Neural cell (in vitro differentiated cells): Measurements from ENCODE around the gene TBC1D14. TPM values are rescaled to one million over a fixed set of nuclear protein-coding genes. Genes with fewer than 3 reads are reported as not detected.

Source experiments
- H2AFZ ChIP-seq: fragments of 200-600, 300-800 bp; sonication (generic), shearing (Covaris generic); 2 replicates; pipeline ENCODE4 v1.6.0; 2014; ENCODE audit warnings: low read depth, mild to moderate bottlenecking, antibody characterized with exemption, low read length, moderate library complexity
- H3F3A ChIP-seq: fragments of 200-600 bp; shearing (Covaris generic); 2 replicates; pipeline ENCODE4 v1.6.1; 2016; ENCODE audit warnings: mild to moderate bottlenecking, moderate library complexity, mixed read lengths, antibody characterized with exemption, low read length; ENCODE audit not compliant: insufficient read depth, poor library complexity, severe bottlenecking
- H3K27ac ChIP-seq: fragments of 200-600, 300-800 bp; sonication (generic), shearing (Covaris generic); 2 replicates; pipeline ENCODE4 v1.5.1; 2014; ENCODE audit warnings: mild to moderate bottlenecking, low read length, moderate library complexity
- H3K27me3 ChIP-seq: fragments of 300-800, 200-600 bp; sonication (generic), shearing (Covaris generic); 2 replicates; pipeline ENCODE4 v1.6.0; 2014; ENCODE audit warnings: mild to moderate bottlenecking, low read depth, low read length, moderate library complexity; ENCODE audit not compliant: insufficient read depth
- H3K36me3 ChIP-seq: fragments of 300-800, 200-600 bp; sonication (generic), shearing (Covaris generic); 2 replicates; pipeline ENCODE4 v1.5.1; 2014; ENCODE audit warnings: mild to moderate bottlenecking, antibody characterized with exemption, low read length, moderate library complexity; ENCODE audit not compliant: insufficient read depth
- H3K4me2 ChIP-seq: fragments of 300-800, 200-600 bp; sonication (generic), shearing (Covaris generic); 2 replicates; pipeline ENCODE4 v1.6.0; 2014; ENCODE audit warnings: mild to moderate bottlenecking, low read length
- H3K4me3 ChIP-seq: fragments of 300-800, 200-600 bp; sonication (generic), shearing (Covaris generic); 2 replicates; pipeline ENCODE4 v1.5.1; 2014; ENCODE audit warnings: mild to moderate bottlenecking, low read length, moderate library complexity
- H3K79me2 ChIP-seq: fragments of 200-600 bp; shearing (Covaris generic); replicated peaks from 2 replicates; pipeline ENCODE4 v1.6.0; 2014; ENCODE audit warnings: mild to moderate bottlenecking, low read length, moderate library complexity; ENCODE audit not compliant: insufficient read depth
- H3K9ac ChIP-seq: fragments of 300-800, 200-600 bp; sonication (generic), shearing (Covaris generic); 2 replicates; pipeline ENCODE4 v1.6.1; 2016; ENCODE audit warnings: mild to moderate bottlenecking, low read length, mixed read lengths
- H3K9me2 ChIP-seq: fragments of 200-600 bp; shearing (Covaris generic); 2 replicates; pipeline ENCODE4 v1.6.1; 2016; ENCODE audit warnings: mild to moderate bottlenecking, low read length, mixed read lengths; ENCODE audit not compliant: insufficient read depth
- H3K9me3 ChIP-seq: fragments of 200-600, 300-800 bp; sonication (generic), shearing (Covaris generic); 2 replicates; pipeline ENCODE4 v1.6.1; 2016; ENCODE audit warnings: mild to moderate bottlenecking, mixed run types, low read length, moderate library complexity, mixed read lengths
- H4K20me1 ChIP-seq: fragments of 200-600 bp; shearing (Covaris generic); 2 replicates; pipeline ENCODE4 v1.6.1; 2016; ENCODE audit warnings: mild to moderate bottlenecking, mixed run types; ENCODE audit not compliant: insufficient read depth
- EP300 ChIP-seq: fragments of 450-650 bp; conservative IDR thresholded peaks from 2 replicates; pipeline ENCODE4 v1.6.1; 2014; ENCODE audit warnings: antibody characterized with exemption, mild to moderate bottlenecking, moderate library complexity; ENCODE audit not compliant: poor library complexity, severe bottlenecking
- EZH2 ChIP-seq: fragments of 200-600, 300-800 bp; shearing (Covaris generic), sonication (generic); IDR thresholded peaks from 2 replicates; pipeline ENCODE4 v1.6.1; 2014; ENCODE audit warnings: antibody characterized with exemption, low read length, borderline replicate concordance, mild to moderate bottlenecking; ENCODE audit not compliant: insufficient read depth, poor library complexity, severe bottlenecking
- MXI1 ChIP-seq: fragments of 450-650 bp; conservative IDR thresholded peaks from 2 replicates; pipeline ENCODE4 v1.6.1; 2014; ENCODE audit warnings: antibody characterized with exemption, mild to moderate bottlenecking; ENCODE audit not compliant: poor library complexity, severe bottlenecking
- SMC3 ChIP-seq: fragments of 450-650 bp; conservative IDR thresholded peaks from 2 replicates; pipeline ENCODE4 v1.6.1; 2014; ENCODE audit warnings: antibody characterized with exemption, mild to moderate bottlenecking, moderate library complexity; ENCODE audit not compliant: poor library complexity
- TAF1 ChIP-seq: IDR thresholded peaks from 2 replicates; pipeline ENCODE4 v1.6.1; 2012; ENCODE audit warnings: low read depth
- polyA plus RNA-seq: library from polyadenylated mRNA; depleted of rRNA; stranded (reverse); fragments of >200 nt; gene quantifications from 2 replicates; pipeline ENCODE4 v1.2.3, GENCODE V29; 2014
- TF ChIP-seq, protein P1 (sequence below): fragments of 450-650 bp; IDR thresholded peaks from 2 replicates; pipeline ENCODE4 v1.5.1; 2014; ENCODE audit warnings: antibody characterized with exemption, mild to moderate bottlenecking, moderate library complexity; ENCODE audit not compliant: poor library complexity, severe bottlenecking
- TF ChIP-seq, protein P2 (sequence below): IDR thresholded peaks from 2 replicates; pipeline ENCODE4 v1.6.1; 2012; ENCODE audit warnings: borderline replicate concordance

The TBC1D14 gene
- polyA plus RNA-seq, 1 donor from 2014 or later: 125 TPM

DNA sequence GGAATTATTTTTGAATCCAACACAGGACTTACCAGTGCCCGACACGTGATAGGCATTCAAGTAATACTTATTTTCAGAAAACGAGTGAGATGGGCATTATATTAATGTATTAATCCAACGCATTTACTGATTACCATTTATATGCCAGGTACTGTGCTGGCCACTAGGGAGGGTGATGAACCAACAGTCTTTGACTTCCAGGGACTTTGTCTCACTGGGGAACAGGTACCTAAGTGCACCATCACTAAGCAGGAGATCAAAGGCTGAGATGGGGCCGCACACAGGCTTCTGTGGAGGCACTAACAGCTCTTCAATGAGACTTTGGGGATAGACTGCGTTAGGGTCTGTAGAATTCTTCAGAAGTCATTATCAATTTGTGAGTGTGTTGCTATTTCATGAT, 127.8 kb downstream of the TBC1D14 start:
- no peaks in the 10 kb centered on the region for H3K79me2 ChIP-seq
- H4K20me1 ChIP-seq: no peaks in the 10 kb centered on the region
- H3K36me3 ChIP-seq: no peaks in the 10 kb centered on the region
- H3F3A ChIP-seq: no peaks in the 10 kb centered on the region
- no peaks in the 10 kb centered on the region for H3K9me3 ChIP-seq
- no peak overlapping the region for H3K4me3 ChIP-seq
- H3K27ac ChIP-seq: no peak overlapping the region
- TF ChIP-seq EP300 (no peak), EZH2 (no peak), TAF1 (no peak)
- TF ChIP-seq, protein P1, sequence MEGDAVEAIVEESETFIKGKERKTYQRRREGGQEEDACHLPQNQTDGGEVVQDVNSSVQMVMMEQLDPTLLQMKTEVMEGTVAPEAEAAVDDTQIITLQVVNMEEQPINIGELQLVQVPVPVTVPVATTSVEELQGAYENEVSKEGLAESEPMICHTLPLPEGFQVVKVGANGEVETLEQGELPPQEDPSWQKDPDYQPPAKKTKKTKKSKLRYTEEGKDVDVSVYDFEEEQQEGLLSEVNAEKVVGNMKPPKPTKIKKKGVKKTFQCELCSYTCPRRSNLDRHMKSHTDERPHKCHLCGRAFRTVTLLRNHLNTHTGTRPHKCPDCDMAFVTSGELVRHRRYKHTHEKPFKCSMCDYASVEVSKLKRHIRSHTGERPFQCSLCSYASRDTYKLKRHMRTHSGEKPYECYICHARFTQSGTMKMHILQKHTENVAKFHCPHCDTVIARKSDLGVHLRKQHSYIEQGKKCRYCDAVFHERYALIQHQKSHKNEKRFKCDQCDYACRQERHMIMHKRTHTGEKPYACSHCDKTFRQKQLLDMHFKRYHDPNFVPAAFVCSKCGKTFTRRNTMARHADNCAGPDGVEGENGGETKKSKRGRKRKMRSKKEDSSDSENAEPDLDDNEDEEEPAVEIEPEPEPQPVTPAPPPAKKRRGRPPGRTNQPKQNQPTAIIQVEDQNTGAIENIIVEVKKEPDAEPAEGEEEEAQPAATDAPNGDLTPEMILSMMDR: peak; percentile 25
- no peak overlapping the region for H3K4me2 ChIP-seq
- H3K9me2 ChIP-seq: no peaks in the 10 kb centered on the region
- no peaks in the 10 kb centered on the region for H3K27me3 ChIP-seq
- H2AFZ ChIP-seq: no peak overlapping the region
- H3K9ac ChIP-seq: no peak overlapping the region

DNA sequence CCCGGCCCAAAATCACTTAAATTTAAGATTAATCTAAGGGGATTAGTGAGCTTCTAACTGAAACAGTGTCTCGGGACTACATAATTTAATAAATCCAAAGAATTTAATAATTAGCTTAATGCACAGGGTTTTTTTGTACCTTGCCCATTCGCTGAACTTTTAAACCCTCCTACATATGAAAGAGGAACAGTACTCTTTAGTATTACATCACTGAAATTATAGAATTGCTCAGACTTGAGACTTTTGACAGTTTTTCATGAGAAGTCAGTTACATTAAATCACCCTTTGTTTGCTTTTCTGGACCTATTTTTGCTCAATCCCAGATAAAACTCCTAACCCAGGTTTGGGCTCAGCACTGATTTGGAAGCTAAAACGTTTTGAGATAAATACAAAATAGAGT, 131.1 kb downstream of the TBC1D14 start:
- H3F3A ChIP-seq: no peaks in the 10 kb centered on the region
- no peaks in the 10 kb centered on the region for H3K9me2 ChIP-seq
- peaks cover 10% of the 10 kb centered on the region for H4K20me1 ChIP-seq
- no peak overlapping the region for H2AFZ ChIP-seq
- no peaks in the 10 kb centered on the region for H3K9me3 ChIP-seq
- H3K9ac ChIP-seq: no peak overlapping the region
- no peak overlapping the region for H3K4me2 ChIP-seq
- peaks cover 20% of the 10 kb centered on the region for H3K79me2 ChIP-seq
- no peaks in the 10 kb centered on the region for H3K36me3 ChIP-seq
- no peak overlapping the region for H3K27ac ChIP-seq
- H3K4me3 ChIP-seq: no peak overlapping the region
- H3K27me3 ChIP-seq: no peaks in the 10 kb centered on the region
- TF ChIP-seq EZH2 (no peak), MXI1 (no peak), SMC3 (no peak)
- TF ChIP-seq, protein P1: no peak
- TF ChIP-seq, protein P2, sequence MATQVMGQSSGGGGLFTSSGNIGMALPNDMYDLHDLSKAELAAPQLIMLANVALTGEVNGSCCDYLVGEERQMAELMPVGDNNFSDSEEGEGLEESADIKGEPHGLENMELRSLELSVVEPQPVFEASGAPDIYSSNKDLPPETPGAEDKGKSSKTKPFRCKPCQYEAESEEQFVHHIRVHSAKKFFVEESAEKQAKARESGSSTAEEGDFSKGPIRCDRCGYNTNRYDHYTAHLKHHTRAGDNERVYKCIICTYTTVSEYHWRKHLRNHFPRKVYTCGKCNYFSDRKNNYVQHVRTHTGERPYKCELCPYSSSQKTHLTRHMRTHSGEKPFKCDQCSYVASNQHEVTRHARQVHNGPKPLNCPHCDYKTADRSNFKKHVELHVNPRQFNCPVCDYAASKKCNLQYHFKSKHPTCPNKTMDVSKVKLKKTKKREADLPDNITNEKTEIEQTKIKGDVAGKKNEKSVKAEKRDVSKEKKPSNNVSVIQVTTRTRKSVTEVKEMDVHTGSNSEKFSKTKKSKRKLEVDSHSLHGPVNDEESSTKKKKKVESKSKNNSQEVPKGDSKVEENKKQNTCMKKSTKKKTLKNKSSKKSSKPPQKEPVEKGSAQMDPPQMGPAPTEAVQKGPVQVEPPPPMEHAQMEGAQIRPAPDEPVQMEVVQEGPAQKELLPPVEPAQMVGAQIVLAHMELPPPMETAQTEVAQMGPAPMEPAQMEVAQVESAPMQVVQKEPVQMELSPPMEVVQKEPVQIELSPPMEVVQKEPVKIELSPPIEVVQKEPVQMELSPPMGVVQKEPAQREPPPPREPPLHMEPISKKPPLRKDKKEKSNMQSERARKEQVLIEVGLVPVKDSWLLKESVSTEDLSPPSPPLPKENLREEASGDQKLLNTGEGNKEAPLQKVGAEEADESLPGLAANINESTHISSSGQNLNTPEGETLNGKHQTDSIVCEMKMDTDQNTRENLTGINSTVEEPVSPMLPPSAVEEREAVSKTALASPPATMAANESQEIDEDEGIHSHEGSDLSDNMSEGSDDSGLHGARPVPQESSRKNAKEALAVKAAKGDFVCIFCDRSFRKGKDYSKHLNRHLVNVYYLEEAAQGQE: no peak
